AG08396 (cell line): ENCODE measurements around the gene PNMA8A.
"Not testable (repeated sequence)": the region's sequence is repeated elsewhere in the genome, so short reads cannot be mapped to it uniquely, and the experiment has no call there.

Experiments used
- DNase-seq: peaks from one replicate; pipeline ENCODE4 v3.0.0; 2012; ENCODE audit warnings: low spot score, mixed read lengths

PNMA8A gene, protein sequence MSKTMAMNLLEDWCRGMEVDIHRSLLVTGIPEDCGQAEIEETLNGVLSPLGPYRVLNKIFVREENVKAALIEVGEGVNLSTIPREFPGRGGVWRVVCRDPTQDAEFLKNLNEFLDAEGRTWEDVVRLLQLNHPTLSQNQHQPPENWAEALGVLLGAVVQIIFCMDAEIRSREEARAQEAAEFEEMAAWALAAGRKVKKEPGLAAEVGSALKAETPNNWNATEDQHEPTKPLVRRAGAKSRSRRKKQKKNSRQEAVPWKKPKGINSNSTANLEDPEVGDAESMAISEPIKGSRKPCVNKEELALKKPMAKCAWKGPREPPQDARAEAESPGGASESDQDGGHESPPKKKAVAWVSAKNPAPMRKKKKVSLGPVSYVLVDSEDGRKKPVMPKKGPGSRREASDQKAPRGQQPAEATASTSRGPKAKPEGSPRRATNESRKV

DNA sequence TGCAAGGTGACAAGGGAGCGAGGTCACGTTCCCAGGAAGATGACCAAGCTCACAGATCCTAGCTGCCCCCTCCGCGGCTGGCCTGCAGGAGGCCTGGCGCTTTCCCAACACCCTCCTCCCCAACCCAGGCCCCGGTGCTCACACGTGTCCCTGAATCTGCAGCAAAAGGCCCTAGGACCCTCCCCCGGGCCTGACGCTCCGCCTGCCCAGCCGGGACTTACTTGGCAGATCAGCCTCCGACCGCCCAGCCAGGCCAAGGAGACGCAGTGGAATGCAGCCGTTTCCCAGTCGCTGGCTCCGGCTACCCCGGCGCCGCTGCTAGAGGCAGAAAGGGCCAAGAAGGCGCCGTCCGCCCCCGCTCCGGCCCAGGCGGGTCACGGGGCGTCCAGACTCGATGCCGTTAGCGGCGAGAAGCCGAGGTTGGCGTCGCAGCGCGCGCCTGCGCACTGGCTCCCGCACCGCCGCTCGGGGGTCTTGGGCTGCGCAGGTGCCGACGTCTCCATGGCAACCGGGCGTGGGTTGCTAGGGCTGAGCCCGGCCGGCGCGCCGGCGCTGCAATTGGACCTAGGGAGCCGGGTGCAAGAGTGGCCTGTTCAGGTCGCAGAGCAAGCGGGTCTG, at the start of gene PNMA8A:
PNMA8A (minus strand) TSS at position 448 of the 618 bp plus-strand sequence. CDS start 528 bp downstream, outside the sequence.
- peak; percentile 78 for DNase-seq

DNA sequence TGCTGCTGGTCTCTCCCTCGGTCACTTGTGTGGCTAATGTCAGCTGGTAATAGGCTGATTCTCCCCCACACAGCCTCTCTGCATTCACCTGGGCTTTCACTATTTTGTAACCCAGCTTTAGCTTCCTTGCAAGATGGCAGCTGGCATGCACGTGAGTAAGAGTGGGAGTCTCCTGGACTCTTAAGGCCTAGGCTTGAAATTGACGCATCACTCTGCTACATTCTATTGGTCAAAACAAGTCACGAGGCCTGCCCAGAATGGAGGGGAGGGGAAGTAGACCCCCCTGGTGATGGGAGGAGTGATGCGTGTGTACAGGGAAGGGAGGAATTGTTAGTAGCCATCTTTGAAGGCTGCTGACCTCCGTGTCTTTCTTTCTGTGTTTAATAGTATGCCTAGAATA, 49.3 kb upstream of the PNMA8A start:
- no peak for DNase-seq

DNA sequence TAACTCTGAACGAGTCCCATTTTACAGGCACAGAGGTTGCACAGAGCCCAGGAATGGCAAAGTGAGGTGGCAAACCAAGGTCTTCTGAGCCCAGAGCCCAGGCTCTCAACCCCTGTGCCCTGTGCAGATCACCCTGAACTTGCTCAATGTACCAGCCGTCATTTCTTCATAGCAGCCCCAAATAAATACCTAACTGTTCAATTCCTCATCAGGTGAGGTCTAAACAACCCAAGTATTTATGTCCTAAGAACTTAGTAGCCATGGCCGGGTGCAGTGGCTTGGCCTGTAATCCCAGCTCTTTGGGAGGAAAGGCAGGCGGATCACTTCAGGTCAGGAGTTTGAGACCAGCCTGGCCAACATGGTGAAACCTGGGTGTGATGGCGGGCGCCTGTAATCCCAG, 46.1 kb upstream of the PNMA8A start:
- no peak for DNase-seq

DNA sequence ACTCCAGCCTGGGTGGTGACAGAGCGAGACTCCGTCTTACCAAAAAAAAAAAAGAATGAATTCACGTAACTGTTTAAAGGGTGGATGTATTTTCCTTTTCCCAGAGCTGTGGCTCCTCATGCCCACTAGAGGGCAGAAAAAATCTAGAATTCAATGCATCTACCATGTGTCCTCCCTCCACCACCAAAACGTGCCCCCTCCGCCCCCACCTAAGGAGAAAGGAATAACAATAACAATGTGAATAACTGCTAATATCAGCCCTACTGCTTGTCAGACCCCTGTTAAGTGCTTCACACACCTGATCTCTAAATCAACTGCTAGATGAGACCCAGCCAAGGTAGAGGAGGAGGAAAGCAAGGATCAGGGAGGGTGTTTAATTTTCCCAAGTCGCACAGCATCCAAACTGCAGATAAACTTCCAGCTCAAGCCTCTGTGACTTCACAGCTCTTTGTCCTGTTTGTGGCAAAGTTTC, 44.6 kb upstream of the PNMA8A start:
- DNase-seq = peak; percentile 75

DNA sequence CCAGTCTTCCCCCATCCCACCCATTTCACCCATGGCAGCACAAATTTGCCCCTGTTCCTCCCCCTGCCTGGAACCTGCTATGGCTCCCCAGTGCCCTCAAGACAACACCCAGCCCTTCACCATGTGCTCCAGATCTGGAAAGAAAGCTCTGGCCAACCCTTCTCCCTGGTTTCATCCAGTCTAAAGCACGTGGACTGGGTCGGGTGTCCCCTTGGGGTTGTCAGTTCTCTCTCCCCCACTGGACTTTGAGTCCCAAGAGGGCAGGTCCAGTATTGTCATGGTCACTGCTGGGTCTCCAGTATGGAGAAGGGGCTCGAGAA, 43.9 kb upstream of the PNMA8A start:
- DNase-seq = no peak

DNA sequence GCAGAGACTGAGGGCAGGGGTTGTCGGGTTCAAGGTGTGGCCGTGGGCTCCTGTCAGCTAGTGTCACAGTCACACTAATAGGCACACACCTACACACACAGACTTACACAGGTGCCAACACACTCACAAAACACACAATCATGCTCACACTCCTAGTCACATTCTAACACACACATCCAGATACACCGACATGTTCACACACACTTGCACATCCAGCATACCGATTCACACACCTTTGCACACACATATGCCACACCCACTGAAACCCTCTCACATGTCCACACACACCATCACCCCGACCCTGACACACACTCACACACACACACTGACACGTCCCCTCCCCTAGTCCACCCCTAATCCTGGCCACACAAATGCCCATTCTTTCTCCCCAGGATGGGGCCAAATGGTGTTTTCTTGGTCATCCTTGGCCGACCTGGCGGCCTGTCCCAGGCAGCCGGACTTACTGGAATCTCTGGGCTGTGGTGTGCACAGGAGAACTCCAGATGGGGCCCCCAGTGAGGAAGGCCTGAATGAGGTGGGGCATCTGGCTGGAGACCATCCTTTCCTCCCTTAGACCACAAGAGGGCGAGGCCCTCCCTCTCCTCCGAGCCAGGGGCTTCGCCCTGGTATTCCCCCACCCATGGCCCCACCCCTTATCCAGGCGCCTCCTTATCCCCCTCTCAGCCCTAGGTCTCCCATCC, 43.4 kb upstream of the PNMA8A start:
- DNase-seq = no peak

DNA sequence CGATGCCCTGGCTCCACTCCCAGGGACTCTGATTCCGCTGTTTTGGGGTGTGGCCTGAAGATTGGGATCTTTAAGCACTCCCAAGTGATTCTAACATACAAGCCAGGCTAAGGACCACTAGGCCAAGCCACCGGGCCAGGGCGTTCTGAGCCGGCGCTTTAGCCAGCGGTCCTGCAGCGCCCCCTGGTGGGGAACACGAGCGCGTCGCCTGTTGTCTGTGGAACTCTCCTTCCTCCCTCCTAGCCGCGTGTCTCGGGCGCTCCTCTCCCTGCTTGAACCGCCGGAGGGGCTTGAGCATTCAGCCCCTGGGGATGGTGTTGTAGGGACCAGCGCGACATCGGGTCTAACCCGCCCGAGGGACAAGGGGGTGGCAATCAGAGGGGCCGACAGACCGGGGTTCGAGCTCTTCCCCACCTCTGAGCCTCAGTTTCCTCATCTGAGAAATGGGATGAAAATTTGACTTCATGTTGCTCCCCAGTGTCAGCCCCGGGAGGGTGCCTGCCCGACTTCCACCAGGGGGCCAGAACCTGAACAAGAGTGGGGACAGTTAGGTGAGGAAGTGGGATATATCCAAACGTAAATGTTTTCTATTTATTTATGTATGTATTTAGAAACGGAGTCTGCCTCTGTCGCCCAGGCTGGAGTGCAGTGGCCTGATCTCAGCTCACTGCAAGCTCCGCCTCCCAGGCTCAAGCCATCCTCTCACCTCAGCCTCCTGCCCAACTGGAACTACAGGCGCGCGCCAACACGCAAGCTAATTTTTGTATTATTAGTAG, 42.3 kb upstream of the PNMA8A start:
- DNase-seq = peak; percentile 88

DNA sequence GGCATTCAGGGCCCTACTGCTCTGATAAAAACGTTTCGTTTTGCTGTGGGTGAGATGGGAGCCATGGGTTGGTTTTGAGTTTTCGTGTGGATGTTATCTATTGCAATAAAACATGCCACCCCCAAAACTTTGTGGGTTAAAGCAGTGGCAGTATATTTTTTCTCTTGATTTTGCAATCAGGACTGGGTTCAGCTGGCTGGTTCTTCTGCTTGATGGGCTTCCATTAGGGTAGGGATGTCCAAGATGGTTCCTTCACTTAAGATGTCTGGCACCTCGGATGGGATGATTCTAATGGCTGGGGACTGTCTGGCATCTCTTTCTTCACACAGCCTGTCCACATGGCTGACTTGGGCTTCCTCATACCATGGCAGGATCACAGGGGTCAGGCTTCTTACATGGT, 39.9 kb upstream of the PNMA8A start:
- DNase-seq = no peak

DNA sequence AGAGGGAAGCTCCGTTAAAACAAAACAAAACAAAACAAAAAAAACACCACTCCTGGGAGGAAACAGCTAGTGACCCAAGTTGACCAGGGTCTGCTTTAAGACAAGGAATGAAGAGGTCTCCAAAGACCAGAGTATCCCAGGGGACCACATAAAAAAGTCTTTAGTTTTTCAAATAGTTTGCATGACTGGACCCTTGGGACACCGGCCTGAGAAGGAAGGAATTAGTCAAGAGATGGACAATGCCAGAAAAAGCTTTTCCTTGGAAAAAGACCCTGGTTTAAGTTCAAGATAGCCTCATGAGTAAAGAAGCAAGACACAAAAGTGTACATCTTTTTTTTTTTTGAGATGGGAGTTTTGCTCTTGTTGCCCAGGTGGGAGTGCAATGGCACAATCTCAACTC, 36.8 kb upstream of the PNMA8A start:
- DNase-seq = no peak

DNA sequence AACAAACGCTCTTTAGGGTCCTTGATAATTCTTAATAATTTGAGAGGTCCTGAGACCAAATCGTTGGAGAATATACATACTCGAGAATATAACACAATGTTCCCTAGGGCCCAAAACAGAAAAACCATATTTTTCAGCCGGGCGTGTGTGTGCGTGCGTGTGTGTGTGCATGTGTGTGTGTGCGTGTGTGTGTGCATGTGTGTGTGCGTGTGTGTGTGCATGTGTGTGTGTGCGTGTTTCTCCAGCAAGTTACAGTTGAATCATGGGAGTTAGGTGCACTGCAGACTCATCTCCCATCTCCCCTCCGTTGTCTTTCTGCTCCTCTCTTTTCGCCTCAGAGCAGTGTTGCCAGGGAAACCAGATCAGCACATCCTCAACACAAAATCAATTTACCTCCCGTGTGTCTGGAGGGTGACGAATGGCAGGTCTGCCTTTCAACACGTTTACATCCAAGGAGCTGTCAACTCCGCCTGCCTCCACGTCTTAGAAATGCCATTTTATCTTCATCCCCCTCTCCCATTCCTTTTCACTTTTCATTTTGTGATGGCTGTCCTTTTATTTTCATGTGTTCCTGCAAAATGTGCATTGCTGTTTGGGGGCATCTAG, 32.6 kb upstream of the PNMA8A start:
- no peak for DNase-seq

DNA sequence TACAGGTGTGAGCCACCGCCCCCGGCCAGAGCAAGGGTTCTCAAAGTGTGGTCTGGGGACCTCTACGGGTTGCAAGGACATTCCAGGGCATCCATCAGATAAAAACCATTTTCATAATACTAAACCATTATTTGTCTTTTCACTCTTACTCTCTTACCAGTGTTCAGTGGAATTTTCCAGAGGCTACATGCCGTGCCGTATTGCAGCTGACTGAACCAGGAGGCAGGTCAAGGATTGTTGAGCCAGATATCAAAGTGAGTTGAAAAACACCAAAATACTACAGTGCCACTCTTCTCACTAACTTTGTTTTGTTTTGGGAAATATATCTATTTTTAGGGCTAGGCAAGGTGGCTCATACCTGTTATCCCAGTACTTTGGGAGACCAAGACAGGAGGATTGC, 31.5 kb upstream of the PNMA8A start:
- DNase-seq = no peak

DNA sequence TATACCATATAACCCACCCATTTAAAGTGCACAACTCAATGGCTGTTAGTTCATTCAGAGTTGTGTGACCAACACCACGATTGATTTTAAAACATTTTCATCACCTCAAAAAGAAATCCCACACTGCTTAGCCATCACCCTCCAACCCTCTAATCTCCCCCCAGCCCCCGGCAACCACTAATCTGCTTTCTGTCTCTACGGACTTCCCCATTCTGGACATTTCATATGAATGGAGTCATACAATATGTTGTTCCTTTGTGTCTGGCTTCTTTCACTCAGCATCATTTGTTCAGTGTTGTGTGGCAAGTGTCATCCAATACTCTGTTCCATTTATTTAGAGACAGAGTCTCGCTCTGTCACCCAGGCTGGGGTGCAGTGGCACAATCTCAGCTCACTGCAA, 28.3 kb upstream of the PNMA8A start:
- DNase-seq = no peak

DNA sequence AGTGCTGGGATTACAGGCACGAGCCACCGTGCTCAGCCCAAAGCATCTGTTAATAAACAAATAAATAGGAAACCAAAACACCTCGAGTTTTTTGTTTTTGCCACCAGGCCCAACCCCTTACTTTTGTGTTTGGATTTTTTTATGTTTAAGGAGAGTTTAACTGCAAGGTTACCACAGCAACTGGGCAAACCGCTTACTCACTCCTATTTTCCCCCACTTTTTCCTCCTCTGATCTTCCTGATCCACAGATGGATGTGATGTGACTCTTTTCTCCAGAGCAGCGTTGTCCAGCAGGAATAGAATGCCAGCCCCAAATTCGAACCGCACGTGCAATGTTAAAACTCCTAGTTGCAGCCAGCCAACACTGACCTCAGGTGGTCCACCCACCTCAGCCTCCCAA, 26.4 kb upstream of the PNMA8A start:
- peak; percentile 18 for DNase-seq

DNA sequence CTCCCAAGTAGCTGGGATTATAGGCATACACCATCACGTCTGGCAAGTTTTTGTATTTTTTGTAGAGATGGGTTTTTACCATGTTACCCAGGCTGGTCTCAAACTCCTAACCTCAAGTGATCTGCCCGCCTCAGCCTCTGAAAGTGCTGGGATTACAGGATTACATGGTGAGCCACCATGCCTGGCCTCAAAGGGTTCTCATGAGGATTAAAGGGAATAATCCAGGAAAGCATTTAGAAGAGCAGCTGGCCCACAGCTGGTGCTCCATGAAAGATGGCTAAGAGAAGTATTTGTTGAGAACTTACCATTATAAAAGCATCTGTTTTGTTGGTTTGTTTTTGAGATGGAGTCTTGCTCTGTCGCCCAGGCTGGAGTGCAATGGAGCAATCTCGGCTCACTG, 25.5 kb upstream of the PNMA8A start:
- not testable (repeated sequence) for DNase-seq

DNA sequence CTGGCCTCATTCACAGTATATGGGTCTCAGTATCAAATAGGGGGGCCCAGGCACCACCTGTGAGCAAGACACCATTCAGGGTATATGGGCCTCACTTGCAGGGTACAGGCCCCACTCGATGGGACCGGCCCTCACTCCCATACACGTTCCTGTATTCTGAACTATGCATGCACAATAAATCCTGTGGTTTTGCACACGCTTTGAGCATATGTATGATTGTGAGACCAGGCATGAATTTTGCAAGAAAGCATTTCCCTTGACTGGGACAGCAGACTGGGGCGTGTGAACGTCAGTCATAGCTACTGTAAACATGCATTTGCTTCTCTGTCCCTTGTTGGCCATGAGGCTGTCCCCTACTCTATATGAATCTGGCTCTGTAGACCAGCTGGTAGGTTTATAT, 24.9 kb upstream of the PNMA8A start:
- no peak for DNase-seq

DNA sequence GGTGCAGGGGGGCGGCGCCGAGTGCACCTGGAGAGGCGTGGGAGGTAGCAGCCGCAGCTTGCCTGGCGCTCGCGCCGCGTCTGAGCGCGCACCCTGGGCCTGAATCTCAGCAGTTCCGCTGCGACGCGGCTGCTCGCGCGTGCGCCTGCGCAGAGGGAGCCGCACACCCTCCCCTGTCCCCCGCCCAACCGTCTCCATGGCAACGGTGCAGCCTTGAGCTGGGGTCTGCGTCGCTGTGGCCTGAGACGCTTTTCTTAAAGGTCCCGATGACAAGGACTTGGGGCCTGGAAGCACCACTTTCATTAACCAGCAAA, 24.4 kb upstream of the PNMA8A start, which contains the start of gene PNMA8B:
PNMA8B (minus strand) TSS at position 82 of the 314 bp plus-strand sequence. CDS start 402 bp downstream, outside the sequence.
- peak; percentile 66 for DNase-seq

DNA sequence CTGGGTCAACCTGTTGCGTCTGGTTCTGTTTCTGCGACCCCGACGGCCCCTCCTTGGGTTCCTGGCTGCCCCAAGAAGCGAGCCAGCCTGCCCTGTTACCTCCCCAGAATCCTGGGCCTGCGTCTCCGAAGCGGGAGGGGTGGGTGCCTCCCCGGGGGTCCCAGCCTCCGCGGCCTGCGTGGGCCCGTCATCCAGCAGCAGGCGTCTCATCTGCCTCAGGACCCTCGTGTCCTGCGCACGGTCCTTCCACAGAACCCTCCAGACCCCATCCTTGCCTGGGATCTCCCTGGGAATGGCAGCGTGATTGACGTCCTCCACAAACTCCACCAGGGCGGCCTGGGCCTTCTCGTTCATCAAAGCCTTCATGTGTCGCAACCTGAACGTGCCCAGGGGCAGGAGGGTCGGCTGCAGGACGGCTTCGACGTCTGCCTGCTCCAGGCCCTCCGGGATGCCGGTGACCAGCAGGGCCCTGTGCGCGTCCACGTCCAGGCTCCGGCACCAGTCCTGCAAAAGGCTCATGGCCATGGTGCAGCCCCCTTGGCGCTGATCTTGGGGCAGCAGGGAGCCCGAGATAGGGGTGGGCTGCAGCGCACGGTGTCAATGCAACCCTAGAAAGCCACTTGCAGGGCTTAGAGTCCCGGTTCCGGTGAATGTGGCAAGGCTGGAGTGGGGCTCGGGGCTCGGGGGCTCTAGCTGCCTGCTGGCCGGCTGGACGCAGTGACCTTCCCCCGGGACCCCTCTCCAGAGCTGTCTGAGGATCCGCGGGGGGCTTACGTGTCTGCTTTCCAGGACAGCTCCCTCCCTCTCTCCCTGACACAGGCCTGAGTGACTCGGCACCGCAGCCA, 23.8 kb upstream of the PNMA8A start:
- no peak for DNase-seq

DNA sequence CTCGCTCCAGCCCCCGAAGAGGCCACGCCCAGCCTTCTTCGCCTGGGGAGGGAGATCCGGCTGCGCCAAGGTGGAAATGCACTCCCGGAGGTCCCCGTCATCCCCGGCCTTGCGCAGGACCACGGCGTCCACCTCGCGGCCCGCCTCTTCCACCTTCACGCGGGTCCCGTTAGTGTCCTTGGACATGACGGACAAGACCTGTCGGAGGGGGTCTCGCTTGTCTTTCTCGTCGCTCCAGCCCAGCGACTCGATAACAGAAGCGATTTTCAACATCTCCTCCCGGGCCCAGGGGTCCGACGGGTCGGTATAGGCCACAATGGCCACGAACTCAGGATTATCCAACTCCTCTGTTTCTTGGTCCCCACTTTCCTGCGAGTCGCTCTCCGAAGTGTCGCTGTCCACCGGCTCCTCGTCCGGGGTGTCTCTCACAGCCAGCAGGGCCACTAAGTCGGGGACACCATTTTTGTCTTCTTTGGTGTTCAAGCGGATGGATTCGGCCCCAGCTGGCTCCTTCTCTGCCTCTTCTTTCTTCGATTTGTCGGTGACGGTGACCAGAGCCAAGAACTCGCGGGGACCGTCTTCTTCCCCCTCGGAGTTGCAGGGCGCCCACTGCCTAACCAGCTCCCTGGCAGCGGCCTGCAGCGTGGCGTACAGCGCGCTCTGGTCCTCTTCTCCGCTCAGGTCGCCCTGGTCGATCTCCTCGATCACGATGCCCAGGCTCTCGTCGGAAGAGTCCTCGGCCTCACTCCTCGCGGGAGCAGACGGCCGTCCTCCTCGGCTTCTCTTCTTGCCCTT, 23.0 kb upstream of the PNMA8A start:
- no peak for DNase-seq

DNA sequence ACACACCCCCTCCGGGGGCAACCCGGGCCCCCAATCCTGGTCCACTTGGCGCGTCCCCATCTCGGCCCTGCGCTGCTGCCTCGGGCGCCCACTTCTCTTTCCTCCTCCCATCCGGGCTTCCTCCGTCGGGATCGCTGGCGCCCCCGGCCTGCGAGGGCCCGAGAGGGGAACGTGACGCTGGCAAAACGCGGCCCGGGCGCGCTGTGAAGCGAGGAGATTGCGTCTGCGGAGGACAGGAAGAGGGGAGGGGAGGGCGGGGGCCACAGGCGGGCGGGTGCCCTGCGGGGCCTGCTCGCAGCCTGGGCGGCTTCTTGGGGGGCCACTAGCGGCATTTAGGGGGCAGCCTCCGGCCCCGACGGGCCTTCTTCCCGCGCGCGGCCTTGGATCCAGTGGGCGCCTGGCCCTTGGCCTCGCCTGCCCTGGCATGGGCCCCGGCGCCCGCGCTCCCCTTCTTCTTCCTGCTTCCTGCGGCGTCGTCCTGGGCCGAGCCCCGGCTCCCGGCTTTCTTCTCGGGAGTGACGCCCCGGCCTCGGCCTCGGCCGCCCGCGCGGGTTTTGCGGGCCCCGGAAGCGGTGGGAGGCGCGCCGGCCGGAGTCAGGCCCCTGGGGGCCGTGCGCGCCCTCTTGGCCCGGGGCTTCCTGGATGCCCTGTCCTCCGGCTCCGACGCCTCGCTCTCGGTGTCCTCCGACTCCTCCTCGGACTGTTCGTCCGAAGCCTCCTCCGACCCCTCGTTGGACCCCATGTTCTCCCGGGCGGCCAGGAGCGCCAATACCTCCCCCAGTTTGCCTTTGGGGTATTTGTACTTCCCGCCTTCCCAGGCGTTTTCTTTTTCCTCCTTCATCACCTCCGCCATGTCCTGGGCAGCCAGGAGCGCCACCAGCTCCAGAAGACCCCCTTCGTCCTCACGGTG, 22.1 kb upstream of the PNMA8A start:
- peak; percentile 27 for DNase-seq
